PC-3 (cell line): ENCODE results near the gene RCCD1. TPM values are rescaled to one million over a fixed set of nuclear protein-coding genes. Genes with fewer than 3 reads are reported as not detected.
A peak's percentile ranks its signal among the peaks of the same experiment; 100 is the strongest.

ENCODE experiments used
- ATAC-seq: fragments of 200-7000 bp; cut with Tn5 transposase; 2 replicates; pipeline ENCODE4 v1.9.1; 2020; ENCODE audit warnings: mild to moderate bottlenecking, moderate library complexity
- BruUV-seq: library from RNA; stranded (reverse); fragments of 400-500 nt; replicated peaks from 2 replicates; lab custom pipeline; 2021; lab: Mats Ljungman, UMichigan
- CTCF ChIA-PET: fragments of 300-600 bp; sonication (Branson Sonifier 250); formaldehyde crosslinking; loops from one replicate; lab custom pipeline; 2022; ENCODE audit warnings: antibody characterized with exemption; lab: Charles Lee
- POLR2A ChIA-PET: fragments of 300-600 bp; sonication (Branson Sonifier 250); formaldehyde crosslinking; loops from one replicate; lab custom pipeline; 2022; ENCODE audit warnings: antibody characterized with exemption; ENCODE audit not compliant: unreplicated experiment; lab: Charles Lee
- DNase-seq: peaks from one replicate; pipeline ENCODE4 v3.0.0-alpha.2; 2015
- H2AFZ ChIP-seq: fragments of 300-600 bp; sonication (generic); 2 replicates; pipeline ENCODE4 v1.6.0; 2016; ENCODE audit warnings: antibody characterized with exemption, low read length
- H3F3A ChIP-seq: fragments of 300-600 bp; sonication (generic); one replicate; pipeline ENCODE4 v1.6.0; 2017; ENCODE audit warnings: antibody characterized with exemption, low read length, control low read depth, mild to moderate bottlenecking; ENCODE audit not compliant: unreplicated experiment
- H3K27ac ChIP-seq: fragments of 300-600 bp; sonication (generic); 2 replicates; pipeline ENCODE4 v1.5.1; 2016; ENCODE audit warnings: mild to moderate bottlenecking, low read length
- H3K27me3 ChIP-seq: fragments of 300-600 bp; sonication (generic); 2 replicates; pipeline ENCODE4 v1.6.1; 2016; ENCODE audit warnings: low read length, mixed read lengths
- H3K36me3 ChIP-seq: fragments of 300-600 bp; sonication (generic); 2 replicates; pipeline ENCODE4 v1.6.1; 2016; ENCODE audit warnings: low read depth, mixed run types, low read length, mixed read lengths
- H3K4me1 ChIP-seq: fragments of 300-600 bp; sonication (generic); 2 replicates; pipeline ENCODE4 v1.5.1; 2016; ENCODE audit warnings: low read length; ENCODE audit not compliant: insufficient read depth
- H3K4me2 ChIP-seq: fragments of 300-600 bp; sonication (generic); 2 replicates; pipeline ENCODE4 v1.6.0; 2016; ENCODE audit warnings: low read length
- H3K4me3 ChIP-seq: fragments of 300-600 bp; sonication (generic); 2 replicates; pipeline ENCODE4 v1.5.1; 2016; ENCODE audit warnings: mild to moderate bottlenecking, low read length, mixed read lengths
- H3K79me2 ChIP-seq: fragments of 300-600 bp; sonication (generic); 2 replicates; pipeline ENCODE4 v1.6.1; 2017; ENCODE audit warnings: low read length, mixed read lengths
- H3K9ac ChIP-seq: fragments of 300-600 bp; sonication (generic); 2 replicates; pipeline ENCODE4 v1.6.0; 2016; ENCODE audit warnings: mild to moderate bottlenecking, low read length
- H3K9me2 ChIP-seq: fragments of 300-600 bp; sonication (generic); replicated peaks from 2 replicates; pipeline ENCODE4 v1.6.1; 2016; ENCODE audit warnings: mixed run types, low read length, mixed read lengths
- H3K9me3 ChIP-seq: fragments of 300-600 bp; sonication (generic); 2 replicates; pipeline ENCODE4 v1.6.1; 2016; ENCODE audit warnings: low read length, mixed read lengths
- H4K20me1 ChIP-seq: fragments of 300-600 bp; sonication (generic); 2 replicates; pipeline ENCODE4 v1.6.1; 2016; ENCODE audit warnings: low read length, mixed read lengths
- EZH2 ChIP-seq: fragments of 300-600 bp; sonication (generic); IDR thresholded peaks from one replicate; pipeline ENCODE4 v1.6.1; 2017; ENCODE audit warnings: antibody characterized with exemption, mild to moderate bottlenecking, low read length; ENCODE audit not compliant: unreplicated experiment
- EZH2phosphoT487 ChIP-seq: fragments of 300-600 bp; sonication (generic); IDR thresholded peaks from 2 replicates; pipeline ENCODE4 v1.6.1; 2018; ENCODE audit warnings: mild to moderate bottlenecking, antibody characterized with exemption, low read length, borderline replicate concordance
- intact Hi-C: fragments of 100-400 bp; cut with micrococcal nuclease; formaldehyde crosslinking; loops from 2 replicates; pipeline ENCODE4 v1.9.0; 2023
- total RNA-seq: library from RNA; depleted of rRNA; stranded (reverse); fragments of >200 nt; gene quantifications from 2 replicates; pipeline ENCODE4 v1.2.3, GENCODE V29; 2014
- TF ChIP-seq, protein P1 (sequence below): fragments of 300-600 bp; sonication (generic); conservative IDR thresholded peaks from 2 replicates; pipeline ENCODE4 v1.5.1; 2017; ENCODE audit warnings: antibody characterized with exemption, low read depth, mild to moderate bottlenecking, low read length

The RCCD1 gene
- total RNA-seq, 1 experiment from 2014 or later = 9.2 TPM

- ChIA-PET CTCF (no interaction called here), POLR2A (interaction anchor here (0.7 kb wide), 1 partner anchor 46 kb away, joined by 4 read pairs; the partner anchor contains the start of gene PRC1)
- no peak overlapping the region for H3K27ac ChIP-seq
- ATAC-seq (no peak), DNase-seq (no peak)
- H3K4me1 ChIP-seq = peaks cover 12% of the 10 kb centered on the region
- H2AFZ ChIP-seq = no peak overlapping the region
- H3F3A ChIP-seq = no peaks in the 10 kb centered on the region
- no peaks in the 10 kb centered on the region for H3K9me2 ChIP-seq
- TF ChIP-seq, protein P1, sequence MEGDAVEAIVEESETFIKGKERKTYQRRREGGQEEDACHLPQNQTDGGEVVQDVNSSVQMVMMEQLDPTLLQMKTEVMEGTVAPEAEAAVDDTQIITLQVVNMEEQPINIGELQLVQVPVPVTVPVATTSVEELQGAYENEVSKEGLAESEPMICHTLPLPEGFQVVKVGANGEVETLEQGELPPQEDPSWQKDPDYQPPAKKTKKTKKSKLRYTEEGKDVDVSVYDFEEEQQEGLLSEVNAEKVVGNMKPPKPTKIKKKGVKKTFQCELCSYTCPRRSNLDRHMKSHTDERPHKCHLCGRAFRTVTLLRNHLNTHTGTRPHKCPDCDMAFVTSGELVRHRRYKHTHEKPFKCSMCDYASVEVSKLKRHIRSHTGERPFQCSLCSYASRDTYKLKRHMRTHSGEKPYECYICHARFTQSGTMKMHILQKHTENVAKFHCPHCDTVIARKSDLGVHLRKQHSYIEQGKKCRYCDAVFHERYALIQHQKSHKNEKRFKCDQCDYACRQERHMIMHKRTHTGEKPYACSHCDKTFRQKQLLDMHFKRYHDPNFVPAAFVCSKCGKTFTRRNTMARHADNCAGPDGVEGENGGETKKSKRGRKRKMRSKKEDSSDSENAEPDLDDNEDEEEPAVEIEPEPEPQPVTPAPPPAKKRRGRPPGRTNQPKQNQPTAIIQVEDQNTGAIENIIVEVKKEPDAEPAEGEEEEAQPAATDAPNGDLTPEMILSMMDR = no peak
- TF ChIP-seq EZH2 = no peak
- no peak for TF ChIP-seq EZH2phosphoT487
- intact Hi-C loops = no loop called here
- no peak overlapping the region for H3K9ac ChIP-seq
- no peaks in the 10 kb centered on the region for H3K79me2 ChIP-seq
- H3K4me3 ChIP-seq = no peak overlapping the region
- H3K4me2 ChIP-seq = no peak overlapping the region
- H3K27me3 ChIP-seq = no peaks in the 10 kb centered on the region
- H4K20me1 ChIP-seq = no peaks in the 10 kb centered on the region
- H3K9me3 ChIP-seq = no peaks in the 10 kb centered on the region
- no TSS peak for BruUV-seq
- H3K36me3 ChIP-seq = peaks cover 39% of the 10 kb centered on the region
Measured at GRCh38 chr15:90948506-90948905, 6.2 kb upstream of the RCCD1 start.

DNA sequence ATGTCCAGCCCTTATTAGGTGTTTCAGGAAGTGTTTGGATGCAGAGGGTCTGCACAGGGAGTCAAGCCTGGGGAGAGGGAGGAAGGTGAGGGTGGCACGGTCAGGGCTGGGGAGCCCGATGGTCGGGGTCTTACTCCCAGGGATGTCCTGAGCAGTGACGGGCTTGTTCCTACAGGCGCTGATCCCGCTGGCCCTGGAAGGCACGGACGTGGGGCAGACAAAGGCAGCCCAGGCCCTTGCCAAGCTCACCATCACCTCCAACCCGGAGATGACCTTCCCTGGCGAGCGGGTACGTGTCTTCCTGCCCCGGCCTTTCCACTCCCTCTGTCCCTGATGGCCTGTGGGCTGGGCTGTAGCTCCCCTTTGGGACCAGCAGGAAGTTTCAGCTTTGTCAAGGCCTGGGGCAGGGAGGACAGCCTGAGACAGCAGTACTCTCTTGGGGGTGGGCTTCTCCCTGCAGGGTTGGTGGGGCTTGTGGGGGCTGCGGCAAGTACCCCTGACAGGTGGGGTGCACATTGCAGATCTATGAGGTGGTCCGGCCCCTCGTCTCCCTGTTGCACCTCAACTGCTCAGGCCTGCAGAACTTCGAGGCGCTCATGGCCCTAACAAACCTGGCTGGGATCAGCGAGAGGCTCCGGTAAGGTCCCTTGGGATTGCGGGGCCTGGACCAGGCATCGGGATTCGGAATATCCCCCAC lies 4.6 kb upstream of the RCCD1 start:
- ChIA-PET CTCF (interaction anchor here (1.0 to 1.2 kb wide), 2 partner anchors 15 to 19 kb away, joined by 3 read pairs; partner anchors contain the start of gene UNC45A), POLR2A (no interaction called here)
- Histone ChIP-seq H3K27me3 (no peaks in the 10 kb centered on the region), H3K9me2 (no peaks in the 10 kb centered on the region), H3K4me1 (peaks cover 12% of the 10 kb centered on the region), H3F3A (no peaks in the 10 kb centered on the region), H4K20me1 (no peaks in the 10 kb centered on the region), H3K27ac (peak overlapping the region; percentile 71), H3K9me3 (no peaks in the 10 kb centered on the region), H3K9ac (no peak overlapping the region), H3K36me3 (peaks cover 31% of the 10 kb centered on the region), H3K4me3 (no peak overlapping the region), H3K79me2 (no peaks in the 10 kb centered on the region), H2AFZ (peak overlapping the region; percentile 45; the same call in 1 of the 2 replicates), H3K4me2 (peak overlapping the region; percentile 63)
- no peak for TF ChIP-seq EZH2
- TF ChIP-seq, protein P1 = no peak
- no peak for TF ChIP-seq EZH2phosphoT487
- intact Hi-C loops = no loop called here
- no TSS peak for BruUV-seq
- ATAC-seq (no peak), DNase-seq (no peak)

DNA sequence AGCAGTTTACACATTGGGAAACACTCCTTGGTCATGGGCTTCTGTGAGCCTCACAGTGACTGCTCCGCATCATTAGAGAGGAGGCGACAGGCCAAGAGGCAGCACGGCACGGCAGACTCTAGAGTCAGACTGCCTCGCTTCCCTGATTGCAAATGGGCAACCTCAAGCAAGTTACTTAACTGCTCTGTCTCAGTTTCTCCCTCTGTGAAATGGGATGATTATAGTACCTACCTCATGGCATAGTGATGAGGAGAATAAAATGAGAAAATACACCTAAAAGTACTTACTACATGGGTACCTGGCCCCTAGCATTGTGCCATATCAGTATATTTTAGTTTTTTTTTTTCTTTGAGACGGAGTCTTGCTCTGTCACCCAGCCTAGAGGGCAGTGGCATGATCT lies 4.0 kb upstream of the RCCD1 start:
- ChIA-PET POLR2A (no interaction called here), CTCF (no interaction called here)
- no peaks in the 10 kb centered on the region for H3K9me3 ChIP-seq
- no peaks in the 10 kb centered on the region for H4K20me1 ChIP-seq
- H3K9me2 ChIP-seq = no peaks in the 10 kb centered on the region
- no peaks in the 10 kb centered on the region for H3K79me2 ChIP-seq
- H3F3A ChIP-seq = no peaks in the 10 kb centered on the region
- intact Hi-C loops = no loop called here
- no peak overlapping the region for H2AFZ ChIP-seq
- H3K4me1 ChIP-seq = peaks cover 15% of the 10 kb centered on the region
- no peaks in the 10 kb centered on the region for H3K27me3 ChIP-seq
- H3K4me3 ChIP-seq = no peak overlapping the region
- ATAC-seq (no peak), DNase-seq (no peak)
- H3K4me2 ChIP-seq = no peak overlapping the region
- peaks cover 31% of the 10 kb centered on the region for H3K36me3 ChIP-seq
- no TSS peak for BruUV-seq
- H3K9ac ChIP-seq = no peak overlapping the region
- H3K27ac ChIP-seq = no peak overlapping the region
- TF ChIP-seq EZH2phosphoT487 = no peak
- TF ChIP-seq, protein P1 = no peak
- no peak for TF ChIP-seq EZH2
